ENCODE results near the gene TNPO2.

The TNPO2 gene

GRCh38 chr19:12669270-12670158 is 54.2 kb downstream of the TNPO2 start:
- Histone ChIP-seq H3K36me3 (peaks cover 34% of the 10 kb centered on the region), H3K9me3 (no peaks in the 10 kb centered on the region), H3K27me3 (no peaks in the 10 kb centered on the region), H3K4me3 (ENCODE audit: low read depth, low read length) (peak overlapping the region; percentile 81), H3K4me1 (no peaks in the 10 kb centered on the region)
- TF ChIP-seq CTCF (IDR thresholded peaks at IDR 0.05; ENCODE audit: low read depth, low read length): no peak
- peak; percentile 78 for DNase-seq

- Histone ChIP-seq H3K9me3 (no peaks in the 10 kb centered on the region), H3K27me3 (no peaks in the 10 kb centered on the region), H3K4me3 (ENCODE audit: low read depth, low read length) (peak overlapping the region; percentile 81), H3K4me1 (no peaks in the 10 kb centered on the region), H3K36me3 (peaks cover 28% of the 10 kb centered on the region)
- DNase-seq: no peak
- no peak for TF ChIP-seq CTCF (IDR thresholded peaks at IDR 0.05; ENCODE audit: low read depth, low read length)
Observed at GRCh38 chr19:12668932-12669269, 54.8 kb downstream of the TNPO2 start.

- Histone ChIP-seq H3K4me1 (no peaks in the 10 kb centered on the region), H3K27me3 (no peaks in the 10 kb centered on the region), H3K9me3 (no peaks in the 10 kb centered on the region), H3K36me3 (peaks cover 24% of the 10 kb centered on the region), H3K4me3 (ENCODE audit: low read depth, low read length) (peak overlapping the region; percentile 81)
- TF ChIP-seq CTCF (IDR thresholded peaks at IDR 0.05; ENCODE audit: low read depth, low read length): no peak
- DNase-seq: no peak
Observed at GRCh38 chr19:12668346-12668745, 55.4 kb downstream of the TNPO2 start.

- no peak for TF ChIP-seq CTCF (IDR thresholded peaks at IDR 0.05; ENCODE audit: low read depth, low read length)
- H3K27me3 ChIP-seq: no peaks in the 10 kb centered on the region
- H3K4me3 ChIP-seq (ENCODE audit: low read depth, low read length): peak overlapping the region; percentile 81
- no peak for DNase-seq
- peaks cover 22% of the 10 kb centered on the region for H3K36me3 ChIP-seq
- H3K9me3 ChIP-seq: no peaks in the 10 kb centered on the region
- H3K4me1 ChIP-seq: no peaks in the 10 kb centered on the region
Observed at GRCh38 chr19:12667731-12668302, 55.9 kb downstream of the TNPO2 start.

- peaks cover 12% of the 10 kb centered on the region; the same call in 1 of the 2 replicates for H3K36me3 ChIP-seq
- DNase-seq: peak; percentile 88
- no peaks in the 10 kb centered on the region for H3K9me3 ChIP-seq
- TF ChIP-seq CTCF (IDR thresholded peaks at IDR 0.05; ENCODE audit: low read depth, low read length): no peak
- peak within 1 kb of the TSS; percentile 89 for H3K4me3 ChIP-seq (ENCODE audit: low read depth, low read length)
- no peaks in the 10 kb centered on the region for H3K4me1 ChIP-seq
- H3K27me3 ChIP-seq: no peaks in the 10 kb centered on the region
Observed at GRCh38 chr19:12666265-12667048, 57.3 kb downstream of the TNPO2 start, which contains the start of the genes MAN2B1 and WDR83. TSS of gene MAN2B1 (minus strand) at chr19:12666742. CDS start at chr19:12666701, 41 bp downstream. TSS of gene WDR83 (plus strand) at chr19:12666807. CDS start at chr19:12669791, 2,984 bp downstream.
